ENCODE data around the gene KRT85.
"Not testable (repeated sequence)": the region's sequence is repeated elsewhere in the genome, so short reads cannot be mapped to it uniquely, and the experiment has no call there.

Gene KRT85

GRCh38 chr12:52350786-52351185 lies 16.5 kb downstream of the KRT85 start:
- Histone ChIP-seq H3K27me3 (ENCODE audit: control insufficient read depth, insufficient read depth, low read length) (no peaks in the 10 kb centered on the region), H3K27ac (ENCODE audit: low read depth, low read length) (no peak overlapping the region), H3K4me1 (ENCODE audit: control insufficient read depth, insufficient read depth, low read length) (no peaks in the 10 kb centered on the region), H3K36me3 (ENCODE audit: control insufficient read depth, insufficient read depth, low read length) (no peaks in the 10 kb centered on the region), H3K9ac (ENCODE audit: low read length) (no peak overlapping the region), H3K4me3 (ENCODE audit: low read length) (no peak overlapping the region)

DNA sequence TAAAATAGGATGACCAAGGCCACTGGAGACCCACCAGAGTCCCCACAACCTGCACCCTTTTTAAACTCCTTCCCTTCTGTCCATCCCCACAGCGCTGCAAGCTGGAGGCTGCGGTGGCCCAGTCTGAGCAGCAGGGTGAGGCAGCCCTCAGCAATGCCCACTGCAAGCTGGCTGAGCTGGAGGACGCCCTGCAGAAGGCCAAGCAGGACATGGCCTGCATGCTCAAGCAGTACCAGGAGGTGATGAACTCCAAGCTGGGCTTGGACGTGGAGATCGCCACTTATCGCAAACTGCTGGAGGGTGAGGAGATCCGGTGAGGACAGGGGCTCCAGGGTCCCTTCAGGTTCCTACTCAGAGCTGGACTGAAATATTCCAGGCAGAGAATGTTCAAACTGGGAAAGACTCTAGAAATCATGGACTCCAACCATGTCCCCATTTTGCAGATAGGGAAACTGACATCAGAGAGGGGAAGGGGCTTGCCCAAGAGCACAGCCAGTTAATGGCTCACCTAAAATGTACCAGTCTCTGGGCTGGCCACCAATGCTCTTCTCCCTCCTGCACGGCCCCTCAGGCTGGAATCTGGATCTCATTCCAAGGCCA lies 17.2 kb downstream of the KRT85 start:
- H3K27ac ChIP-seq (ENCODE audit: low read depth, low read length): no peak overlapping the region
- no peaks in the 10 kb centered on the region for H3K36me3 ChIP-seq (ENCODE audit: control insufficient read depth, insufficient read depth, low read length)
- no peak overlapping the region for H3K9ac ChIP-seq (ENCODE audit: low read length)
- H3K4me1 ChIP-seq (ENCODE audit: control insufficient read depth, insufficient read depth, low read length): no peaks in the 10 kb centered on the region
- no peak overlapping the region for H3K4me3 ChIP-seq (ENCODE audit: low read length)
- no peaks in the 10 kb centered on the region for H3K27me3 ChIP-seq (ENCODE audit: control insufficient read depth, insufficient read depth, low read length)

DNA sequence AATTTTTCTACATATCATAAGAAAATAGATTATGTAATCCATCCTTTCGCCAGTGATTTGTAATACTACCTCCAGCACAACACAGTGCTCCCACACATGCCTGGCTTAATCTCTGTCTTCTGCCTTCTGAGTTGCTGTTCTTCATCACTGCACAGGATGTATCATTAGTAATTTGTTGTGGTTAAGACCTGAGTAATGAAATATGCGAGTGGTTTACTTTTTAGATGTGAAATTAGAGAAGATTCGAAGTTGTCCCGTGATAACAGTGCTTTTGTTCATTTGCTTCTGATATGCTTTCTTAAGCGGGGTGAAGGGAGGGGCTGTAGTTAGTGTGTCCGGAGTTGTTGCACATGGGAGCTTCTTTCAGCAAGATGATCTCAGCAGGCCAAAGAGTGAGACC lies 18.1 kb downstream of the KRT85 start:
- no peak overlapping the region for H3K27ac ChIP-seq (ENCODE audit: low read depth, low read length)
- no peaks in the 10 kb centered on the region for H3K4me1 ChIP-seq (ENCODE audit: control insufficient read depth, insufficient read depth, low read length)
- no peak overlapping the region for H3K4me3 ChIP-seq (ENCODE audit: low read length)
- H3K9ac ChIP-seq (ENCODE audit: low read length): no peak overlapping the region
- H3K36me3 ChIP-seq (ENCODE audit: control insufficient read depth, insufficient read depth, low read length): no peaks in the 10 kb centered on the region
- no peaks in the 10 kb centered on the region for H3K27me3 ChIP-seq (ENCODE audit: control insufficient read depth, insufficient read depth, low read length)

- Histone ChIP-seq H3K27me3 (ENCODE audit: control insufficient read depth, insufficient read depth, low read length) (no peaks in the 10 kb centered on the region), H3K4me1 (ENCODE audit: control insufficient read depth, insufficient read depth, low read length) (no peaks in the 10 kb centered on the region), H3K36me3 (ENCODE audit: control insufficient read depth, insufficient read depth, low read length) (no peaks in the 10 kb centered on the region), H3K27ac (ENCODE audit: low read depth, low read length) (no peak overlapping the region), H3K9ac (ENCODE audit: low read length) (no peak overlapping the region), H3K4me3 (ENCODE audit: low read length) (no peak overlapping the region)
Observed at GRCh38 chr12:52347551-52348510, 19.4 kb downstream of the KRT85 start.

GRCh38 chr12:52347016-52347415 lies 20.3 kb downstream of the KRT85 start:
- Histone ChIP-seq H3K36me3 (ENCODE audit: control insufficient read depth, insufficient read depth, low read length) (no peaks in the 10 kb centered on the region), H3K27me3 (ENCODE audit: control insufficient read depth, insufficient read depth, low read length) (no peaks in the 10 kb centered on the region), H3K4me3 (ENCODE audit: low read length) (no peak overlapping the region), H3K9ac (ENCODE audit: low read length) (no peak overlapping the region), H3K4me1 (ENCODE audit: control insufficient read depth, insufficient read depth, low read length) (no peaks in the 10 kb centered on the region), H3K27ac (ENCODE audit: low read depth, low read length) (no peak overlapping the region)

DNA sequence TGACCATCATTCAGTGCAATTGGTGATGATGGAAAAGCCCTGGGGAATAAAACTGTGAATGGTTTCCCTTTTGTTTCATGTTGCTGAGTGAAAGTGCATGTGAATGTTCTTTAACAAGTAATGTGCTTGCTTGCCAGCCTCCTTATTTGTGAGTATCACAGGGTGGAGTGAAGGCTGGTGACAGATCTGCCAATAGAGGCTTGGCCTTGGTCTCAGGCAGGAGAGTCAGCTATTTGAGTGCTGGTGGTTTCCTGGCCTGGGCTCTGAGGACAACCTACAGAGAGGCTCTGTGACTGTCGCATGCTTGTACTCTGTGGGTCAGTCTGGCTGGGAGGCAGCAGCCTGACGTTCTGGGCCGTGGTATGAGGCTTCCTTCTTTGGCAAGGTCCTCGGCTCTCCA lies 20.7 kb downstream of the KRT85 start:
- Histone ChIP-seq H3K36me3 (ENCODE audit: control insufficient read depth, insufficient read depth, low read length) (no peaks in the 10 kb centered on the region), H3K4me1 (ENCODE audit: control insufficient read depth, insufficient read depth, low read length) (no peaks in the 10 kb centered on the region), H3K9ac (ENCODE audit: low read length) (no peak overlapping the region), H3K27ac (ENCODE audit: low read depth, low read length) (no peak overlapping the region), H3K27me3 (ENCODE audit: control insufficient read depth, insufficient read depth, low read length) (no peaks in the 10 kb centered on the region), H3K4me3 (ENCODE audit: low read length) (no peak overlapping the region)

- not testable (repeated sequence) for H3K36me3 ChIP-seq (ENCODE audit: control insufficient read depth, insufficient read depth, low read length); H3K27me3 ChIP-seq (ENCODE audit: control insufficient read depth, insufficient read depth, low read length); H3K4me3 ChIP-seq (ENCODE audit: low read length); H3K4me1 ChIP-seq (ENCODE audit: control insufficient read depth, insufficient read depth, low read length); H3K27ac ChIP-seq (ENCODE audit: low read depth, low read length); H3K9ac ChIP-seq (ENCODE audit: low read length)
Observed at GRCh38 chr12:52345041-52345440, 22.2 kb downstream of the KRT85 start.

GRCh38 chr12:52344111-52344510 lies 23.2 kb downstream of the KRT85 start:
- H3K27ac ChIP-seq (ENCODE audit: low read depth, low read length): no peak overlapping the region
- no peaks in the 10 kb centered on the region for H3K36me3 ChIP-seq (ENCODE audit: control insufficient read depth, insufficient read depth, low read length)
- H3K9ac ChIP-seq (ENCODE audit: low read length): no peak overlapping the region
- no peak overlapping the region for H3K4me3 ChIP-seq (ENCODE audit: low read length)
- H3K27me3 ChIP-seq (ENCODE audit: control insufficient read depth, insufficient read depth, low read length): no peaks in the 10 kb centered on the region
- H3K4me1 ChIP-seq (ENCODE audit: control insufficient read depth, insufficient read depth, low read length): no peaks in the 10 kb centered on the region

DNA sequence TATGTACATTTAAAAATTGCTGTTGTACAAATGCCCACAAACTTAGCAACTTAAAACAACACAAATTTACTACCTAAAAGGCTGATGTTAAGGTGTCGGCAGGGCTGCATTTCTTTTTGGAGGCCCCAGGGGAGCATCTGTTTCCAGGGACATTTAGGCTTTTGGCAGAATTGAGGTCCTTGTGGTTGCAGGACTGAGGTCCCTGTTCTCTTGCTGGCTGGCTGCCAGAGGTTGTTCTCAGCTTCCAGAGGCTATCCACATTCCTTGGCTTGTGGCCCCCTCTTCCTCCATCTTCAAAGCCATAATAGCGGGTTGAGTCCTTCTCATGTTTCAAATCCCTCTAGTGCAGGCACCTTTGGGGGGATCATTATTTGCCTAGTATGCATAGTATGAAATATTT lies 23.7 kb downstream of the KRT85 start:
- no peak overlapping the region for H3K9ac ChIP-seq (ENCODE audit: low read length)
- no peak overlapping the region for H3K27ac ChIP-seq (ENCODE audit: low read depth, low read length)
- H3K4me1 ChIP-seq (ENCODE audit: control insufficient read depth, insufficient read depth, low read length): no peaks in the 10 kb centered on the region
- no peak overlapping the region for H3K4me3 ChIP-seq (ENCODE audit: low read length)
- H3K36me3 ChIP-seq (ENCODE audit: control insufficient read depth, insufficient read depth, low read length): no peaks in the 10 kb centered on the region
- H3K27me3 ChIP-seq (ENCODE audit: control insufficient read depth, insufficient read depth, low read length): no peaks in the 10 kb centered on the region

GRCh38 chr12:52342781-52343490 lies 24.3 kb downstream of the KRT85 start:
- H3K9ac ChIP-seq (ENCODE audit: low read length): no peak overlapping the region

GRCh38 chr12:52341066-52341580 lies 26.2 kb downstream of the KRT85 start:
- Histone ChIP-seq H3K36me3 (ENCODE audit: control insufficient read depth, insufficient read depth, low read length) (no peaks in the 10 kb centered on the region), H3K9ac (ENCODE audit: low read length) (no peak overlapping the region), H3K27ac (ENCODE audit: low read depth, low read length) (no peak overlapping the region), H3K4me3 (ENCODE audit: low read length) (no peak overlapping the region), H3K4me1 (ENCODE audit: control insufficient read depth, insufficient read depth, low read length) (no peaks in the 10 kb centered on the region), H3K27me3 (ENCODE audit: control insufficient read depth, insufficient read depth, low read length) (no peaks in the 10 kb centered on the region)

More at GRCh38 chr12:52342781-52343490, 24.3 kb downstream of the KRT85 start:
- Histone ChIP-seq H3K4me1 (ENCODE audit: control insufficient read depth, insufficient read depth, low read length) (no peaks in the 10 kb centered on the region), H3K4me3 (ENCODE audit: low read length) (no peak overlapping the region), H3K27me3 (ENCODE audit: control insufficient read depth, insufficient read depth, low read length) (no peaks in the 10 kb centered on the region), H3K36me3 (ENCODE audit: control insufficient read depth, insufficient read depth, low read length) (no peaks in the 10 kb centered on the region), H3K27ac (ENCODE audit: low read depth, low read length) (no peak overlapping the region)

DNA sequence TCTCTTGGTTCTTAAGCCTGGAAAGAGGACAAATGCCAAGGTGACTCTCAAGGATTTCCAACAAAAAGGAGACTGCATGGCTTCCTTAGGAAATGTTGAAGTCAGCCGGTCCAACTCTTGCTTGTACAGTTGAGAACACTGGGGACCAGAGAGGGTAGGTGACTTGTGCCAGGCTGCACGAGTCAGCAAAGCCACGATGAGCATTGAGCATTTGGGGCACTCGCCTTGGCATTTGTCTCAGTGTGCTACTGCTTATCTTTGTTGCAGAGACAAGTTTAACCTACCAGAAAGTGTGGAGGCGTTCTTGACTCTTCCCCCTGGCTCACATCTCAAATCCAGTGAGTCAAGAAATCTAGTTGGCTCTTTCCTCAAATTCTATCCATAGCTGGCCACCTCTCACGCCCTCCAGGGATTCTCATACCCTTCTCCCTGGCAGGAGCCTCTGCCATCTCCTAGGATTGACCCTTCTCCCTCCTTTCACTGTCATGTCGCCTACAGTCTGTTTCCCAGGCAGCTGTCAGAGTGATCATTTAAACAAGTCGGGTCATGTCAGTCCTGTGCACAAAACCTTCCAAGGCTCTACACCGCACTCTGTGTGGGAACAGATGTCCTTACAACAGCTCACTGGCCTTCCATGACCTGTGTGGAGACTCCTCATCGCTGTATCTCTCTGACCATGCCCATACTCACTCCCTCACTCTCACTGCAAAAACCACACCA lies 28.9 kb downstream of the KRT85 start:
- H3K27ac ChIP-seq (ENCODE audit: low read depth, low read length): no peak overlapping the region
- H3K27me3 ChIP-seq (ENCODE audit: control insufficient read depth, insufficient read depth, low read length): no peaks in the 10 kb centered on the region
- H3K4me1 ChIP-seq (ENCODE audit: control insufficient read depth, insufficient read depth, low read length): no peaks in the 10 kb centered on the region
- H3K9ac ChIP-seq (ENCODE audit: low read length): no peak overlapping the region
- no peaks in the 10 kb centered on the region for H3K36me3 ChIP-seq (ENCODE audit: control insufficient read depth, insufficient read depth, low read length)
- no peak overlapping the region for H3K4me3 ChIP-seq (ENCODE audit: low read length)
